Stimulated activated CD4-positive, alpha-beta T cell treated with anti-CD3 and anti-CD28 coated beads, Interleukin-1b, Interleukin-23, amount 100 ng/mL, for 4 hours (primary cell): ENCODE measurements around the gene MESP2.
"Not testable (repeated sequence)": the region's sequence is repeated elsewhere in the genome, so short reads cannot be mapped to it uniquely, and the experiment has no call there.

Experiments used
- DNase-seq, 2 donors: peaks; one replicate each; pipeline ENCODE4 v3.0.0-alpha.2; 2020; ENCODE audit warnings: low read depth in 2 of 2

The MESP2 gene

GRCh38 chr15:89780601-89781000 lies 4.5 kb downstream of the MESP2 start:
- DNase-seq = no peak

GRCh38 chr15:89781055-89781454 lies 4.9 kb downstream of the MESP2 start:
- DNase-seq = no peak

- DNase-seq = no peak
These were observed 5.9 kb downstream of the MESP2 start for GRCh38 chr15:89781891-89782618.

GRCh38 chr15:89782619-89782950 lies 6.5 kb downstream of the MESP2 start:
- DNase-seq = not testable (repeated sequence)

GRCh38 chr15:89783111-89783860 lies 7.2 kb downstream of the MESP2 start:
- no peak for DNase-seq

- no peak for DNase-seq
These were observed 7.9 kb downstream of the MESP2 start for GRCh38 chr15:89783861-89784685.

- DNase-seq = no peak
These were observed 8.5 kb downstream of the MESP2 start for GRCh38 chr15:89784686-89784960.

GRCh38 chr15:89785064-89785773 lies 9.1 kb downstream of the MESP2 start:
- no peak for DNase-seq

GRCh38 chr15:89785774-89786140 lies 9.6 kb downstream of the MESP2 start:
- DNase-seq = no peak

GRCh38 chr15:89787944-89788343 lies 11.8 kb downstream of the MESP2 start:
- DNase-seq = no peak

GRCh38 chr15:89788585-89788984 lies 12.5 kb downstream of the MESP2 start:
- not testable (repeated sequence) for DNase-seq

- DNase-seq = no peak
These were observed 14.1 kb downstream of the MESP2 start for GRCh38 chr15:89790206-89790605.

- DNase-seq = no peak
These were observed 14.5 kb downstream of the MESP2 start for GRCh38 chr15:89790661-89791060.

- no peak for DNase-seq
These were observed 16.1 kb downstream of the MESP2 start for GRCh38 chr15:89792106-89792805.

- no peak for DNase-seq
These were observed 18.6 kb downstream of the MESP2 start for GRCh38 chr15:89794627-89795241.

GRCh38 chr15:89795996-89796395 lies 19.9 kb downstream of the MESP2 start:
- no peak for DNase-seq

- DNase-seq = no peak
These were observed 21.6 kb downstream of the MESP2 start for GRCh38 chr15:89797678-89798201.

GRCh38 chr15:89799011-89799911 lies 23.1 kb downstream of the MESP2 start:
- no peak for DNase-seq

- no peak for DNase-seq
These were observed 23.9 kb downstream of the MESP2 start for GRCh38 chr15:89799918-89800498.
